Astrocyte of the spinal cord (primary cell): ENCODE measurements around the gene PTPRO.

Experiments used
- DNase-seq: peaks from one replicate; pipeline ENCODE4 v3.0.0; 2011; ENCODE audit warnings: low read depth, low spot score
- H3K4me3 ChIP-seq: 2 replicates; pipeline ENCODE4 v1.5.1; 2011; ENCODE audit warnings: low read depth, mild to moderate bottlenecking, low read length, moderate library complexity
- CTCF ChIP-seq: IDR thresholded peaks from 2 replicates; pipeline ENCODE4 v1.5.1; 2012; ENCODE audit warnings: low read depth, mild to moderate bottlenecking, low read length, inconsistent platforms
- in situ Hi-C: cut with HindIII; loops from 2 replicates; pipeline ENCODE4 v1.10.0; 2017; ENCODE audit warnings: low sequenced_read_pairs

PTPRO gene

GRCh38 chr12:15341371-15341770 lies 19.1 kb downstream of the PTPRO start:
- TF ChIP-seq CTCF = no peak
- no peak overlapping the region for H3K4me3 ChIP-seq
- no peak for DNase-seq
- in situ Hi-C loops = no loop called here

- no peak for DNase-seq
- in situ Hi-C loops = no loop called here
- no peak overlapping the region for H3K4me3 ChIP-seq
- TF ChIP-seq CTCF = no peak
Measured at GRCh38 chr12:15344561-15344960, 22.3 kb downstream of the PTPRO start.

- no peak overlapping the region for H3K4me3 ChIP-seq
- DNase-seq = no peak
- TF ChIP-seq CTCF = no peak
- in situ Hi-C loops = no loop called here
Measured at GRCh38 chr12:15346488-15346887, 24.2 kb downstream of the PTPRO start.

- TF ChIP-seq CTCF = no peak
Measured at GRCh38 chr12:15350643-15351042, 28.3 kb downstream of the PTPRO start.

GRCh38 chr12:15355766-15356165 lies 33.5 kb downstream of the PTPRO start:
- H3K4me3 ChIP-seq = no peak overlapping the region
- no peak for DNase-seq
- in situ Hi-C loops = no loop called here
- TF ChIP-seq CTCF = no peak

More at GRCh38 chr12:15350643-15351042, 28.3 kb downstream of the PTPRO start:
- H3K4me3 ChIP-seq = no peak overlapping the region
- in situ Hi-C loops = no loop called here
- DNase-seq = no peak

GRCh38 chr12:15356951-15357364 lies 34.6 kb downstream of the PTPRO start:
- in situ Hi-C loops = no loop called here
- H3K4me3 ChIP-seq = no peak overlapping the region
- TF ChIP-seq CTCF = no peak
- DNase-seq = no peak
